ENCODE data around the gene LRP8. TPM values are rescaled to one million over a fixed set of nuclear protein-coding genes. Genes with fewer than 3 reads are reported as not detected.

The LRP8 gene
- total RNA-seq, 1 experiment from 2014 or later = 54.4 TPM

DNA sequence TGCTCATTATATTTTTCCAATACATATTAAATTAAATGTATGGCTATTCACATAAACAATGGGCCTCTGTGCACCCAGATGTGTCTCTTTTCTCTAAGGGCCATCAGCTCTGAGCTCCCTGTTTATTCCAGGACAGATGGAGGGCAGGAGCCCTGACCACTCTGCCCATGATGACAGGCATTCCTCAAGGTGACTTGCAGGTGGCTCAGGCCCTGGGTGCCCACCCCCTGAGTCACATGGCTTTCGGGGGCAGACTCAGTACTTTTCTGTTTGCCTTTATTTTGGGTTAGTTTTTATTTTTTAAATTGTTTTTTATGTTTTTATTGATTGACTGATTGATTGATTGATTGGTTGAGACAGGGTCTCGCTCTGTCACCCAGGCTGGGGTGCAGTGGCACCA is 6.4 kb upstream of the LRP8 start:
- Histone ChIP-seq H4K20me1 (ENCODE audit: low read length) (no peaks in the 10 kb centered on the region), H2AFZ (ENCODE audit: low read length) (no peak overlapping the region), H3K79me2 (ENCODE audit: low read length) (no peaks in the 10 kb centered on the region), H3K4me3 (ENCODE audit: low read length) (no peak overlapping the region), H3K36me3 (ENCODE audit: low read depth, low read length) (no peaks in the 10 kb centered on the region), H3K4me2 (ENCODE audit: low read length) (no peak overlapping the region), H3K9me3 (ENCODE audit: low read length) (no peaks in the 10 kb centered on the region), H3K9me2 (replicated peaks; ENCODE audit: low read length) (no peaks in the 10 kb centered on the region), H3K27ac (ENCODE audit: low read length) (no peak overlapping the region), H3K9ac (ENCODE audit: low read length) (no peak overlapping the region), H3F3A (ENCODE audit: low read length, unreplicated experiment) (no peaks in the 10 kb centered on the region), H3K27me3 (ENCODE audit: low read length) (no peaks in the 10 kb centered on the region), H3K4me1 (ENCODE audit: insufficient read depth, low read length) (no peaks in the 10 kb centered on the region)
- POLR2A ChIA-PET (ENCODE audit: unreplicated experiment) = no interaction called here
- ATAC-seq (no peak), DNase-seq (no peak)
- intact Hi-C loops (cut with micrococcal nuclease) = no loop called here
- no peak for TF ChIP-seq EZH2 (IDR thresholded peaks at IDR 0.05; ENCODE audit: low read length, unreplicated experiment)
- CTCF ChIA-PET = no interaction called here
- no TSS peak for BruUV-seq (replicated peaks)

DNA sequence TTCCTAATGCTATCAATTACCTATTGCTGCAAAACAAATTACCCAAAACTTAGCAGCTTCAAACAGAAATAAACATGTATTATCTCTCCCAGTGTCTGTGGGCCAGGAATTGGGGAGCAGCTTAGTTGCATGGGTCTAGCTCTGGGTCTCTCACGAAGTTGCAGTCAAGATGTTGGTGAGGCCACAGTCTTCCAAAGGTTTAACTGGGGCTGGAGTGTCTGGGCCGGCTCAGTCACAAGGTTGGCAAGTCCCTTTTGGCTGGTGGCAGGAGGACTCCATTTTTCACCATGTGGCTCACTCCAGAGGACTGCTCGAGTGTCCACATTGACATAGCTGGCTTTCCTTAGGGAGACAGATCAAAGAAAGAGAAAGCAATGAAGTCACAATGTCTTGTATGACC is 5.0 kb upstream of the LRP8 start:
- CTCF ChIA-PET = no interaction called here
- ATAC-seq = no peak
- Histone ChIP-seq H3K4me3 (ENCODE audit: low read length) (no peak overlapping the region), H3K9ac (ENCODE audit: low read length) (no peak overlapping the region), H3K79me2 (ENCODE audit: low read length) (no peaks in the 10 kb centered on the region), H3K4me2 (ENCODE audit: low read length) (no peak overlapping the region), H3K9me3 (ENCODE audit: low read length) (no peaks in the 10 kb centered on the region), H3F3A (ENCODE audit: low read length, unreplicated experiment) (no peaks in the 10 kb centered on the region), H3K9me2 (replicated peaks; ENCODE audit: low read length) (no peaks in the 10 kb centered on the region), H3K27me3 (ENCODE audit: low read length) (no peaks in the 10 kb centered on the region), H4K20me1 (ENCODE audit: low read length) (no peaks in the 10 kb centered on the region), H2AFZ (ENCODE audit: low read length) (no peak overlapping the region), H3K4me1 (ENCODE audit: insufficient read depth, low read length) (peaks cover 5% of the 10 kb centered on the region; the same call in 1 of the 2 replicates), H3K36me3 (ENCODE audit: low read depth, low read length) (no peaks in the 10 kb centered on the region), H3K27ac (ENCODE audit: low read length) (no peak overlapping the region)
- no TSS peak for BruUV-seq (replicated peaks)
- no peak for DNase-seq
- intact Hi-C loops (cut with micrococcal nuclease) = no loop called here
- POLR2A ChIA-PET (ENCODE audit: unreplicated experiment) = no interaction called here
- TF ChIP-seq, protein P1, sequence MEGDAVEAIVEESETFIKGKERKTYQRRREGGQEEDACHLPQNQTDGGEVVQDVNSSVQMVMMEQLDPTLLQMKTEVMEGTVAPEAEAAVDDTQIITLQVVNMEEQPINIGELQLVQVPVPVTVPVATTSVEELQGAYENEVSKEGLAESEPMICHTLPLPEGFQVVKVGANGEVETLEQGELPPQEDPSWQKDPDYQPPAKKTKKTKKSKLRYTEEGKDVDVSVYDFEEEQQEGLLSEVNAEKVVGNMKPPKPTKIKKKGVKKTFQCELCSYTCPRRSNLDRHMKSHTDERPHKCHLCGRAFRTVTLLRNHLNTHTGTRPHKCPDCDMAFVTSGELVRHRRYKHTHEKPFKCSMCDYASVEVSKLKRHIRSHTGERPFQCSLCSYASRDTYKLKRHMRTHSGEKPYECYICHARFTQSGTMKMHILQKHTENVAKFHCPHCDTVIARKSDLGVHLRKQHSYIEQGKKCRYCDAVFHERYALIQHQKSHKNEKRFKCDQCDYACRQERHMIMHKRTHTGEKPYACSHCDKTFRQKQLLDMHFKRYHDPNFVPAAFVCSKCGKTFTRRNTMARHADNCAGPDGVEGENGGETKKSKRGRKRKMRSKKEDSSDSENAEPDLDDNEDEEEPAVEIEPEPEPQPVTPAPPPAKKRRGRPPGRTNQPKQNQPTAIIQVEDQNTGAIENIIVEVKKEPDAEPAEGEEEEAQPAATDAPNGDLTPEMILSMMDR (conservative IDR thresholded peaks at IDR 0.05; ENCODE audit: low read depth, low read length) = no peak
- TF ChIP-seq EZH2 (IDR thresholded peaks at IDR 0.05; ENCODE audit: low read length, unreplicated experiment) (no peak), EZH2phosphoT487 (IDR thresholded peaks at IDR 0.05; ENCODE audit: borderline replicate concordance, low read length) (no peak)

DNA sequence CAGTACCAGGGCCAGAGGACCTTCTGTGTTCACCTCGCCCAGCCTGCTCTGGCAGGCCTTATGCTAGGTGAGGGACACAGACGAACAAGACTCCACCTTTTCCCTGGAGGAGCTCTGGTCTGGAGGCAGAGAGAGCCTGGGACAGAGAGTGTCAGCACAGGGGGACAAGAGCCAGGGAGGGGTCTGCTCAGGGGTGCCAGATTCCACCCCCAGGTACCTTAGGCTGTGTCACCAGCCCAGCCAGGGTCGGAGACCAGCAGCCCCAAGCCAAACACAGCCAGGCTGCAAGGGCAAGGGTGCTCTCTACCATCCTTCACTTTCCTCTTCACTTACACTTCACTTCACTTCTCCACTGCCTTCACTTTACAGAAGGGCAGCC is 4.3 kb upstream of the LRP8 start:
- no TSS peak for BruUV-seq (replicated peaks)
- no peaks in the 10 kb centered on the region for H4K20me1 ChIP-seq (ENCODE audit: low read length)
- no peak overlapping the region for H3K4me2 ChIP-seq (ENCODE audit: low read length)
- TF ChIP-seq, protein P1 (conservative IDR thresholded peaks at IDR 0.05; ENCODE audit: low read depth, low read length) = no peak
- no peak for TF ChIP-seq EZH2 (IDR thresholded peaks at IDR 0.05; ENCODE audit: low read length, unreplicated experiment)
- H3K9me3 ChIP-seq (ENCODE audit: low read length) = no peaks in the 10 kb centered on the region
- ATAC-seq = no peak
- intact Hi-C loops (cut with micrococcal nuclease) = no loop called here
- no peaks in the 10 kb centered on the region for H3K27me3 ChIP-seq (ENCODE audit: low read length)
- H3K4me3 ChIP-seq (ENCODE audit: low read length) = no peak overlapping the region
- H3K9ac ChIP-seq (ENCODE audit: low read length) = no peak overlapping the region
- POLR2A ChIA-PET (ENCODE audit: unreplicated experiment) = no interaction called here
- no peaks in the 10 kb centered on the region for H3F3A ChIP-seq (ENCODE audit: low read length, unreplicated experiment)
- H2AFZ ChIP-seq (ENCODE audit: low read length) = no peak overlapping the region
- H3K9me2 ChIP-seq (replicated peaks; ENCODE audit: low read length) = no peaks in the 10 kb centered on the region
- no peaks in the 10 kb centered on the region for H3K36me3 ChIP-seq (ENCODE audit: low read depth, low read length)
- no peak for DNase-seq
- no peak overlapping the region for H3K27ac ChIP-seq (ENCODE audit: low read length)
- CTCF ChIA-PET = no interaction called here
- H3K79me2 ChIP-seq (ENCODE audit: low read length) = peaks cover 5% of the 10 kb centered on the region
- H3K4me1 ChIP-seq (ENCODE audit: insufficient read depth, low read length) = peaks cover 5% of the 10 kb centered on the region; the same call in 1 of the 2 replicates

Data from PC-3 (cell line).